Islet of Langerhans (tissue), 1 donor: ENCODE measurements around the gene PLEKHM3.

Source experiments
- FAIRE-seq: peaks from one replicate; lab custom pipeline; 2011; peaks lifted over from hg19 to GRCh38; lab: Jason Lieb, UNC

The PLEKHM3 gene, protein sequence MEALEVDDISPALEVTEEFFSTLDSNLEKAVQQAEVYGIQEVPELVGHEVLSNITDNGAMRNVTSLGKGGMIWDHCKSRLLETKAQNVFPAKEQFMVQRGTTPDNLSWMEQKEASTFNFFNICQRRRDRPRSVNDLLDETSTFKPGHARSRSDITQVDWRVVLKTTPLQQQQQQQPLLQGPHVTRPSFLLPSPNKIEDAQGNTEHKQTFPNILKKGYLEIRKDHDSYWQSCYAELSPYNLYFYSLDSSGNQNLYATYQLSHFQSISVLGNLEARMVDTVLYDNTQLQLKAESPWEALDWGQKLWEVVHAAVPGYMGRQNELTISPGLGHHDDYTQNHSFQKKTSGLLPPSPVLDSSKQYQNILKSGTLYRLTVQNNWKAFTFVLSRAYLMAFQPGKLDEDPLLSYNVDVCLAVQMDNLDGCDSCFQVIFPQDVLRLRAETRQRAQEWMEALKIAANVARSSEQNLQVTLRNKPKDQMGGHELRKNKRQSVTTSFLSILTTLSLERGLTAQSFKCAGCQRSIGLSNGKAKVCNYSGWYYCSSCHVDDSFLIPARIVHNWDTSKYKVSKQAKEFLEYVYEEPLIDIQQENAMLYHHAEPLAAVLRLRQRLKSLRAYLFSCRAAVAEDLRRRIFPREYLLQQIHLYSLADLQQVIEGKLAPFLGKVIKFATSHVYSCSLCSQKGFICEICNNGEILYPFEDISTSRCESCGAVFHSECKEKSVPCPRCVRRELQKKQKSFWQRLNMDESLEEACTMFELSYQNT

DNA sequence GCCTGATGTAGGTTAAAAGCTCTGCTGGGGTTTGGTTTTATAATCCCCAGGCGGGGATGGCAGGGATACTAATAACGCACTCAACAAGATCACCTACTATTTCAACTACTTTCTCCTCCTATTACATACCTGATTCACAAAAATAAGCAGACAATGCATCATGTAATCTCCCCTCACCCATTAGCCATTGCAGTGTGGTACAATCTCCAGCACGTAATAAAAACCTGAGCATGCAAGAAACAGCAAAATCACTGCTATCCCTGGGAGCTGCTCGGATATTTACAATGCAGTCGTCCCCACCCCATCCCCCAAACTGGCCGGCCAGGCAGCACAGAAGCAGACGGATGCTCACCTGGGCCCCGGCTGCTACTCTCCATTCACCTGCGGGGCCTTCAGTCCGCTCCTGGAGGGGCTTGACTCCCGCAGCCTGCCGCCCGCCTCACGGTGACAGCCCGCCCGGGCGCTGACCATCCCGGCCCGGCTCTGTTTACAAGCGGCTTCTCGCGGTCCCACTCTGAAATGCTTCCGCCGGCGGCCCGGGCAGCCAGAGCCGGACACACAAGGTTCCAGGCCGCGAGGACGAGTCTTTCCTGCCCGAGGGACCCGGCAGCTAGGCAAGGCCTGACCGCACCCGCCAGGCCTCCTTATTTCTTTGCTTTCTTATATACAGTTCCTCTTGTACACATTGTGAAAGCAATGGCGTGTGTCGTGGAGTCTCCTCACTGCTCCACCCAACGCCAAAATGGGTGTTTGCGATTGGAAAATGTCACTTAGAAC is at the start of gene PLEKHM3:
TSS of gene PLEKHM3 (minus strand) at position 491 of the 777 bp plus-strand sequence. CDS start 23,888 bp downstream, outside the sequence.
- no peak for FAIRE-seq

DNA sequence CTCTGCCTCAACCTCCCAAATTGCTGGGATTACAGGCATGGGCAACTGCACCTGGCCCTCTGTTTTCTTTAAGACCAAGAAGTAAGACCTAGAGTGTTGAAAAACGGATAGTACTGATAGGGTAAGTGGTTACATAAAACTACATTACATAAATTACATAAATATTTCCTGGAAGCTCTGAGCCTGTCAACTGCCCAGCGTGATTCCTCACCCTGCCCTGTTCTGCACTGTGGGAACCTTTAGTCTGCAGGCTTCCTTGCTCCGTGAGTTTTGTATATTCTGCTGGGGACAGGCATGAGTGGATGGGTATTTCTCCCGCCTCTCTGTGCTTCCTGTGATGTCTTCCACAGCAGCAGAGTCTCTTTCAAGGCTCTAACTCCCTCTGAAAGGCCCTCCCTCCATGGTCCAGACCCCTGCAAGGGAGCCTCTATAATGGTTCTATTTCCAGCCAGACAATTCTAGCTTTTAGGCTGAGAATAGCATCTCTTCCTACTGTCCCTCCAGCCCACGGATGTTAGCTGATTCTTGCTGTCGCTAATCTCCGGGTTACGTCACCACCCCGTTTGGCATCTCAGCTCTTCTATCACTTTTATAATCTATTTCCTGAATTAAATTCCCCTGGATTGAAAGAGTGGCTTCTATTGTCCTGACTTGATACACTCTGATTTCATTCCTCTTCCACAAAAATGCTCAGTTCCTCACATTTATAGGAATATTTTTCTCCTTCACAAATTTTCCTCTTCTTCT is 49.5 kb upstream of the PLEKHM3 start:
- FAIRE-seq: no peak

DNA sequence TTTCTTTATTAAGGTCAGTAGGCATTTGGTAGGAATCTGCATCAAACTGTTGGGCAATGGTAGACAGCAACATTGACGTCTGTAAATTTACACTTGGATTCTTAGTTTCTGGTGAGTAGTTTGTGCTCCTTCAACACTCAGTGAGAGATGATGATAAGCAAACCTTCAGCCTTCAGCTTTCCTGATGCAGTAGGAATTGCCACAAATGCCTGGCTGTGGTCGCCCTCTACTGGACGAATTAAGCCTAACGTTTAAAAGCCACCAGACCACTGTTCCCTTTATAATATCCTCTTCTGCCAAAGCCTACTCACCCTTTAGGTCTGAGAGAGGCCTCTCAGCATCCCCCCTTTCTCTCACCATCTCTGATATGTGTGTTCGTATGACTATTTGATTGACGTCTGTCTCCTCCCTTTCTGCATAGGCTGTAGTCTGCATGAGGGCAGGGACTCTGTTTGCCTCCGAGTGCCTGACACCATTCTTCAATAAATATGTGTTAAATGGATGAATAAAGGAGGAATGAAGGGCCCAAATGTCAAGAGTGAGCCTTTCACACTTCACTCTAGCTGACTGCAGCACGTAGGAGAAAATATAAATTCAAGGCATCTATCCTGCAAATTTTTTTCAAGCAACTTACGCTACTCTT is 47.0 kb upstream of the PLEKHM3 start:
- FAIRE-seq: peak; percentile 73

DNA sequence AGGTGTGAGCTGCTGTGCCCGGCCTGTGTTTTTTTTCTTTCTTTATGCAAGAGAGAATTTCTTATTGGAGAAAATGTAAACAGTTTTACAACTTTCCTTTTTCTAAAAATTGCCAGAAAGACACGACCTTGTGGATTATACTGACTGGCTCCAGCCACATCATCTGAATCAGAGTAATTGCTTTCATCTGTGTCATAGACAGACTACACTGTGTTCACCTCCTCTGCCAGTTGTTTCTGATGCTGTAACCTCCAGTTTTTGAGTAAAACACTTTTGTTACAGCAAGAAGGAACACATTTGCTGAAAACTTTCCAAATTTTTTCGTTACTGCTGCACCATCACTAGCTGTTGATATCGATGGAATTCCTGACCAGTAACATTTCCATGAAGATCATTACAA is 43.9 kb upstream of the PLEKHM3 start:
- FAIRE-seq: no peak

DNA sequence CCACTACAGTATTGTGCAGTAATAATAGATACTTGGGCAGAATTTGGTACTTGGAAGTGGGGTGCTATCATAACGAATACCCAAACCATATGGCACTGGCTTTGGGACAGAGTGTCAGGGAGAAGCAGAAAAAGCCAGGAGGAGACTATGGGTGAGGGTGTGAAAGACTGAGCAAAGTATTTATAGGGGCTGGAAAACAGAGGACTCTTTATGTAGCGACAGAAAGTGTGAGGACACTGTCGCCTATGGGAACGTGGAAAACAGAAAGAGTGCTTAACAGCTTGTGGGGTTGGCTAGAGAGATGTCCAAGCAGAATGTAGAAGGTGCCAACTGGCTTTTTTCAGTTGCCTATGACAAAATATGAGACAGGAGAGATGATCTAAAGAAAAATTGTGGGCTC is 40.7 kb upstream of the PLEKHM3 start:
- no peak for FAIRE-seq

DNA sequence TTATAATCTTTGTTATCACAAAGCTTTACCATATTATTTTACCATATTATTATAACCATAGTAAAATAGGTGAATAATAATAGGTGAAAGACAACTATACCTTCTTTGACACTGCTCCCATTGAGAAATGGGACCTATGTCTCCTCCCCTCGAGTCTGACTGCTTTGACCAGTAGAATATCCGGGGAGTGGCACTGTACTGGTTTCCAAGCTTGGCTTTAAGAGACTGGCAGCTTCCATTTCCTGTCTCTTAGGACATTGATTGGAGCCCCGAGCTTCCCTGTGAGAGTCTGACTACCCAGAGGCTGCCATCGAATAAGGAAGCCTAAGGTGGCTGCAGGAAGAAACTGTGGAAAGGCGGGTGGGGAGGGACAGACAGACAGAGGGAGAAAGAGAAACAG is 40.1 kb upstream of the PLEKHM3 start:
- FAIRE-seq: no peak

DNA sequence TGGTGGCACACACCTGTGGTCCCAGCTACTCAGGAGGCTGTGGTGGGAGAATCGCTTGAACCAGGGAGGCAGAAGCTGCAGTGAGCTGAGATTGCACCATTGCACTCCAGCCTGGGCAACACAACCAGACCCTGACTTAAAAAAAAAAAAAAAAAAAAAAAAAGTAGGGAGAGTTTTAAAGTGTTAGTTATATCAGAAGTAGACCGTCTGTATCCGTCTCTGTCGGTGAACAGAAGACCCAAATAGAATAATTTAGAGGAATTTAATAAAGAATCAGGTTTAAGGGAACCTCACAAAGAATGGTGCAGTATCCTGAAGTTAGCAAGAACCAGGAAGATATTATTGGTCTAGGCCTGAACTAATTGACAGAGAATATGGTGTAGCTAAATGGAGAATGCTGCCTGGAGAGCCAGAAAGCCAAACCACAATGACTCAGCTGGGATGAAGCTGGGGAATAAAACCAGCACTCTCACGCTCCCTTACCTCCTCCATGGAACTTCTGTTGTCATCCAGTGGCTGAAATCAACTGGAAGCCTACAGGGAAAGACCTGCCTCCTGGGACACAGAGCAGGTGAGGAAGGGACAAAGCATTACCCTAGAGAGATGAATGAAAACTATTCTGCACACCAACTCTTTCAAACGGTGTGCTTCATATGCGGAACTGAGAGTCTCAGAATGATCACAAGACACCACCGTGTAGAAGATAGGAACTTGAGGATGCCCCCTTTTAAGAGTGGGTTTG is 39.1 kb upstream of the PLEKHM3 start:
- no peak for FAIRE-seq

DNA sequence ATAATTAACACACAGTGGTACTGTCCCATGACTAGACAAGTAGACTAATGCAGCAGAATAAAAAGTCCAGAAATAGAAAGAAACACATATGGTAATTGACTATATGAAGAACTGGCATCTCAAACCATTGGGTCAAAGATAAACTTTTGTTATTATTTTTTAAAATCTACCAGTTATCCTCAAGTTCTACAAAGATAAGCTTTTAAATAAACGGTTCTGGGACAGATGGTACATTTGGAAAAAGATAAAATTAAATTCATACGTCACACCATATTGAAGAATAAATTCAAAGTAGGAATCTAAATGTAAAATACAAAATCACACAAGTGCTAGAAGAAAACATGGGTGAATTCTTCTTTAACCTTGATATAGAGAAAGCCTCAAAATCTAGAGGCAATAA is 37.6 kb upstream of the PLEKHM3 start:
- FAIRE-seq: no peak

DNA sequence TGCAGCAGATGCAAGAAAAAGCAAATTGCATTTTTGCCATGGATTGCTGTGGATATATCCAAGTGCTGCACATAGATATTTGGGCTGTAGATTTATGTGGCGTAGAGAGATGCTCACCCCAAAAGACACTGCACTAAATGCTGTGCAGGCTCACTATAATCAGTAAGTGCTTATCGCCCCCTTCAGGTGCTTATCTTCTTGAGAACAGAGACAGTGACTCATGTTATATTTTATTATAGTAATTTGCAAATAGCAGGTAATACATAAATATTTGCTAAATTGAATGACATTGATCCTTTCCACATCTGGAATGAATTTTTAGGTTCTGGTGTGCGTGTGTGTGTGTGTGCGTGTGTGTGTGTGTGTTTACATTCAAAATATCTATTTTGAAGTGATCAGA is 36.8 kb upstream of the PLEKHM3 start:
- FAIRE-seq: no peak

DNA sequence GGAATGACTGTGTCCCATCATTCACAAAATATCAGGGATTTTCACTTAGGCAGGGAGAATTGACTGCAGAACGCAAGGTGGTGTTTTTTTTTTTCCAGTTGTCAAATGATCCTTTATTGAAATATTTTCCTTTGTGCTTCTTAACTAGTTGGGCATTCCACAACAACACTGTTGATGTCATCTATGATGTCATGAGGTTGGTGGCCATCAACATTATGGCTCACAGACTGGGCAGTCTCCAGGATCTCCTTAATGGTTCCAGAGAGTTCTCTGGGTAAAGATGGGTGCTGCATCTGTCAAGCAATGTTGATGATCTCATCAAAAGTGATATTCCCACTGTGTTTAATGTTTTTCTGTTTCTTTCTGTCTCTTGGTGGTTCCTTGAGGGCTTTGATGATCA is 31.8 kb upstream of the PLEKHM3 start:
- FAIRE-seq: no peak

DNA sequence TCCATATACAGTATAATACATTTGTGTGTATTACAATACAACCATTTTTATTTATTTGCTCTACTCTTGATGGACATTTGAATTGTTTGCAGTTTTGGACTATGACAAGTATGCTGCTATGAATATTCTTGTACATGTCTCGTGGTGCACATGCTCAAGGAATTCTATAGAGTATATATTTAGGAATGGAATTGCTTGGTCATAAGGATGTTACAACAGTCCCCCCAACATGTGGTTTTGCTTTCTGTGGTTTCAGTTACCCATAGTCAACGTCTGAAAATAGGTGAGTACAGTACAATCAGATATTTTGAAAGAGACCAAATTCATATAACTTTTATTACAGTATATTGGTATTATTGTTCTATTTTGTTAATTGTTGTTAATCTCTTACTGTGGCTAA is 24.1 kb upstream of the PLEKHM3 start:
- no peak for FAIRE-seq

DNA sequence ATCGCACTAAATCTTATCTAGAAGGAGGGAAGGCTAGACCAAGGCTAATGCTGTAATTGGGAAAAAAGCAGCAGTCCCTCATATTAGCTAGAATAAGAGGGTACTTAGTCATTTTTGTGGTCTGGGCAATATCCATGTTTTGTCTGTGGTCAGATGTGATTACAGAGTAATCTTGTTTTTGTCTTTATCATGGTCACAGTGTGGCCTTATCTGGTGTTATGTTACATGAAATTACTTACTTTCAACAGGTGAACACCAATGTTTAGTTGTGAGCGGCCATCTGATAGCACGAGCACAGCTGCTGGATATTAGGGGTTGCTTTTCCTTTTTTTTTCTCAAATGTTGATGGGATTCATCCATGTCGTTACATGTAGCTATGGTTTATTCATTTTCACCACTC is 23.7 kb upstream of the PLEKHM3 start:
- no peak for FAIRE-seq

DNA sequence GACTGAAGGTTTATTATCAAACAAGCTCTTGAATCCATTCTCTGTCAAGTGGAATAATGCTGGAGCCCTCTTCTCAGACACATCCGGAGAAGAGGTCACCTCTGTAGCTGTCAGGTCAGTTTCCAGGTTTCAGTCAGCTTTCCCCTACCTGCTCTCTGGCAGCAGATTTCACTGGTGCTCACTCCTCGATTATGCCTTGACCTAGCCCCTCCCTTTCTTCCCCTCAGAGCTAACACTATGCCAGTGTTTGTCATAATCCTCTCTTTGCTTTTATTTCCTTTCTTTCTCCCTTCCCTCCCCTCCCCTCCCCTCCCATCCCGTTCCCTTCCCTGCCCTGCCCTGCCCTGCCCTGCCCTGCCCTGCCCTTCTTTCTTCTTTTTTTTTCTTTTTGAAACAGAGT is 22.5 kb upstream of the PLEKHM3 start:
- no peak for FAIRE-seq

DNA sequence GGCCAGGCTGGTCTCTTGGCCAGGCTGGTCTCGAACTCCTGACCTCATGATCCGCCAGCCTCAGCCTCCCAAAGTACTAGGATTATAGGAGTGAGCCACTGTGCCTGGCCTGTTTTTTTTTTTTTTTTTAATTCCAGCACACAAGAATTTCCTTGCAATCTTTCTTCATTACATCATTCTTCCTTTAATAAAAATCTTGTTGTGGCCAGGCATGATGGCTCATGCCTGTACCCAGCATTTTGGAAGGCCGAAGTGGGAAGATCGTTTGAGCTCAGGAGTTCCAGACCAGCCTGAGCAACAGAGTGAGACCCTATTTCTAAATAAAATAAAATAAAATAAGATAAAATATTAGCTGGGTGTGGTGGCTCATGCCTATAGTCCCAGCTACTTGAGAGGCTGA is 21.4 kb upstream of the PLEKHM3 start:
- no peak for FAIRE-seq

DNA sequence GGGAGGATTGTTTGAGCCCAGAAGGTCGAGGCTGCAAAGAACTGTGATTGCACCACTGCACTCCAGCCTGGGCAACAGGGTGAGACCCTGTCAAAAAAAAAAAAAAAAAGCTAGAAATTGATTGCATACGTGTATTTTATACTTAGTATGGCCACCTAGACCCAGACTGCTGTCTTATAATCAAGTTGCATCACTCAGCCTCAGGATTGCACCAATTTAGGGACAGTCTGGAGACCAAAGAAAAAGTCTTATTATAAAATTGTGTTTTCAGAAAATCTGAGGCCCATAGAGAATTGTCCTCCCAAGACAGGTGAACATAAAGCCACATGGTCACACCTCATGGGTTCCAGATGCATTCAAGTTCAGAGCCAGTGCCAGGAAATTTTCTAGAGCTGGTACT is 17.1 kb upstream of the PLEKHM3 start:
- FAIRE-seq: no peak

DNA sequence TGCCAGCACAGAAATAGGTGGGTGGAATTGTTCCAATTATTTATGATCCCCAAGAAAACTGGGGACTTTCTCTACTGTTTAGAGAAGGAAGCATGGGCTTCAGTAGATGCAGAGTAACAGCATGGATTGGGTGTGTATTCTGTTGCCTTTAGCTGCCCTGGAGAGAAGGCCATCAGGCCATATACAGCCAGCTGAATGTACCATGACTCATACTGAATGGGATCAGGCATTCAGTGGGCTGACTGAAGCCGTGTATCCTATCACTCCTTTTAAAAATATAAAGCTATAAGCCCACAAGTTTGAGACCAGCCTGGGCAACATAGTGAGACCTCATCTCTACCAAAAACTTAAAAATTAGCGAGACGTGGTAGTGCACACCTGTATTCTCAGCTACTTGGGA is 16.7 kb upstream of the PLEKHM3 start:
- no peak for FAIRE-seq

DNA sequence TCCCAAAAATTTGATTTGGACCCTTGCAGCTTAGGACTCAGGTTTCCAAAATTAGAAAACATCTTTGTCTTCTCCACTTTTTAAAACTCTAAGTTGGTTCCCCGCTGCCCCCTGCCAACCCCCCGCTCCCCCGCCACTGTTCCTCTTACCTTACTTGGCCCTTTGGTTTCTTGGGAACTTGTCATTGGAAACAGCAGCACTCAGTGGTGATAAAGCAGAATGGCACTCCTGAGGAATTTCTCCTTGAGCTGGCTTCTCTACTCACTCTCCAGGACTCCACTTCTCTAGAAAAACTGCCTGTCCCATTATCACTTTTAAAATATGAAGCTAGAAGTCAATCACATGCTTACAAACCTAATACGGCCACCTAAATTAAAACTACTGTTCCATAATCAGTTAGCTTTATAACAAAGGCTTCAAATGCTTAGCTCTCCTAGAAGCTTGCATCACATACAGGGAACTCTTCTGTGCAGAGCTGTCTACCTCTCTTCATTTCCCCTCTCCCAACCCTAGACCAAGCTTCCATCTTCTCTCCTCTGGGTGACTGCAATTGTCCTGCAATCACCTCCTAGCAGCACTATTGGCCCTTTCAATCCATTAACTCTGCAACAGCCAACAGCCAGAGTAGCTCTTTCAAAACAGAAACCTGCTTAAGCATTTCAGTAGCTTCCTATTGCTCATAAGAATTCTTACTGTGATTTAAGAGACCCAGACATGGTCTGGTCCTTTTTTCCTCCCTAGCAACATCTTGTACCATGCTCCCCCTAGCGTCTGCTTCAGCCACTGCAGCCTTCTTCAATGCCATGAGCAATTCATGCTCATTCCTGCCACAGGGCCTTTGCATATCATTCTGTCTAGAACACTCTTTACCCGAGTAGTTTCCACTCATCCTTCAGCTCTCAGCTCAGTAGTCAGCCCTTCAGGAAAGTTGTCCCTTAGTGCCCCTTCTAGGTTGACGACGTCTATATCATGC is 15.2 kb upstream of the PLEKHM3 start:
- peak; percentile 61 for FAIRE-seq

DNA sequence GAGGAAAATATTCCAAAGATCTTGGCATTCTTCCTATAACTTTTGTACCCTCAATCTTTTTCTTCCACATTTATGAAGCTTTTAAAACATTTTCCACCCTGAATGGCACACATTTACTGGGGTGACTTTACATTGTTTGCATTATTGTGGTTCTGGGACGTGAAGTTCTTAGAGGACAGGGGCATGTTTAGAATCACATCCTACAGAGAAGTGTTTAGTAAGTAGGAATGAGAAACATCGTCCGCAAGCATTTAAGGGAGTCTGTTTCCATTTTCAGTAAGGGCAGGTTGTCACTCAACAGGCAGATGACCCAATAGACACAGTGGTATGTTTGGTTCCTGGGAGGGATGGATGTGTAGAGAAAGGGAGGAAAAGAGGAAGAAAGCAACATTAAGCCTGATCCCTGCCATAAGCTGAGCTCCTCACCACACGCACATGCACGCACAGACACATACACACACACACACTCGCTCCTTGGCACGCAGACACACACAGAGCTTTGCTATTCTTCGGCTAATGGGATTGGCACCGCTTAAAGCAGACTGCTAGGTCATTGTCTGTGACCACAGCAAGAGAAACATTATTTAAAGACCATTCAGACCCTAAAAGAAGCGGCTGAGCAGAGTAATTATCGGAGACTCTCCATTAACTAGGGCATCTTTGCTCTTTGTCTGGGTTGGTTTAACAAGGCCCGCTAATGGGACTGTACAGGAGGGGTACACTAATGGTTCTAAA is 14.2 kb upstream of the PLEKHM3 start:
- no peak for FAIRE-seq
